HG03039 (cell line): Measurements from ENCODE around the gene CYB5R4.
"Not testable (repeated sequence)": the region's sequence is repeated elsewhere in the genome, so short reads cannot be mapped to it uniquely, and the experiment has no call there.

Experiments
- ATAC-seq: cut with Tn5 transposase; IDR thresholded peaks from one replicate; pipeline ENCODE4 v1.9.1; 2021; ENCODE audit warnings: mild to moderate bottlenecking, moderate library complexity; ENCODE audit not compliant: unreplicated experiment

The CYB5R4 gene

GRCh38 chr6:83862776-83863471 lies 3.4 kb downstream of the CYB5R4 start:
- no peak for ATAC-seq

- no peak for ATAC-seq
These were observed 7.6 kb downstream of the CYB5R4 start for GRCh38 chr6:83867043-83867442.

- no peak for ATAC-seq
These were observed 8.2 kb downstream of the CYB5R4 start for GRCh38 chr6:83867527-83868161.

- ATAC-seq: no peak
These were observed 9.2 kb downstream of the CYB5R4 start for GRCh38 chr6:83868639-83869038.

- ATAC-seq: no peak
These were observed 11.2 kb downstream of the CYB5R4 start for GRCh38 chr6:83870649-83871048.

GRCh38 chr6:83872386-83873118 lies 13.1 kb downstream of the CYB5R4 start:
- ATAC-seq: no peak

GRCh38 chr6:83873869-83874268 lies 14.4 kb downstream of the CYB5R4 start:
- ATAC-seq: no peak

- ATAC-seq: no peak
These were observed 16.4 kb downstream of the CYB5R4 start for GRCh38 chr6:83875843-83876242.

- no peak for ATAC-seq
These were observed 19.6 kb downstream of the CYB5R4 start for GRCh38 chr6:83878902-83879644.

GRCh38 chr6:83879746-83880145 lies 20.3 kb downstream of the CYB5R4 start:
- no peak for ATAC-seq

GRCh38 chr6:83883240-83883639 lies 23.8 kb downstream of the CYB5R4 start:
- no peak for ATAC-seq

GRCh38 chr6:83884523-83884922 lies 25.0 kb downstream of the CYB5R4 start:
- peak; percentile 81 for ATAC-seq

- no peak for ATAC-seq
These were observed 26.5 kb downstream of the CYB5R4 start for GRCh38 chr6:83885984-83886383.

GRCh38 chr6:83889621-83890020 lies 30.1 kb downstream of the CYB5R4 start:
- ATAC-seq: no peak

GRCh38 chr6:83890520-83890919 lies 31.0 kb downstream of the CYB5R4 start:
- no peak for ATAC-seq

- ATAC-seq: no peak
These were observed 32.1 kb downstream of the CYB5R4 start for GRCh38 chr6:83891586-83891985.

GRCh38 chr6:83893024-83893423 lies 33.5 kb downstream of the CYB5R4 start:
- ATAC-seq: no peak

GRCh38 chr6:83897094-83897493 lies 37.6 kb downstream of the CYB5R4 start:
- not testable (repeated sequence) for ATAC-seq

GRCh38 chr6:83901624-83902023 lies 42.1 kb downstream of the CYB5R4 start:
- no peak for ATAC-seq

GRCh38 chr6:83904395-83904794 lies 44.9 kb downstream of the CYB5R4 start:
- no peak for ATAC-seq

GRCh38 chr6:83905648-83906047 lies 46.2 kb downstream of the CYB5R4 start:
- ATAC-seq: no peak
